ENCODE data around the gene OR2S2. TPM values are rescaled to one million over a fixed set of nuclear protein-coding genes. Genes with fewer than 3 reads are reported as not detected.

The OR2S2 gene
- total RNA-seq, 1 donor from 2014 or later: not detected

DNA sequence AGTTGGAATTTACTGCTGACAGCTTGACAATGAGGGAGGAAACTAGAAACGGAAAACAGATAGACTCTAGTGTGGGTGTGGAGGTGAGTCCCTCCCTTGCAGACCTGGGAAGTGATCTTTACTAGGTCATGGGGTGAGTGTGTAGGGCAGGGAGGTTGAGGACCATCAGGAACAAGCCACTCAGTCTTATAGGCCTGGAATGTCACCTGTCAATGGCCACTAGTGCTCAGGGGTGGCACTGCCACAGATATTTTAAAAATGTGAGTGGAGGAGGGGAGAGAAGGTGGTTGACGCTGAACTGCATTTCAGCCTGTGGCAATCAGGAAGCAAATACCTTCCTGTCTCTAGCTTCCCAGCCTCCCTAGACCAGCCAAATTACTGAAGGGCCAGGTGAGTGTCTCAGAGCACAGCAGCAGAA is 9.0 kb downstream of the OR2S2 start:
- Histone ChIP-seq H3K27ac (no peak overlapping the region), H3K36me3 (no peaks in the 10 kb centered on the region), H4K20me1 (ENCODE audit: low read depth) (no peaks in the 10 kb centered on the region), H3K4me3 (no peak overlapping the region), H2AFZ (replicated peaks) (peak overlapping the region; percentile 15), H3K4me2 (no peak overlapping the region), H3F3A (ENCODE audit: low read depth) (no peaks in the 10 kb centered on the region), H3K4me1 (no peaks in the 10 kb centered on the region), H3K9me3 (ENCODE audit: low read depth) (no peaks in the 10 kb centered on the region), H3K27me3 (peaks cover 64% of the 10 kb centered on the region), H3K9ac (no peak overlapping the region), H3K79me2 (ENCODE audit: low read depth) (no peaks in the 10 kb centered on the region)
- Mint-ChIP-seq H3K27ac (no peak overlapping the region), H3K9me3 (no peaks in the 10 kb centered on the region), H3K36me3 (no peaks in the 10 kb centered on the region), H3K27me3 (ENCODE audit: insufficient read depth, low read depth) (peaks cover 9% of the 10 kb centered on the region), H3K4me1 (no peaks in the 10 kb centered on the region), H3K4me3 (no peak overlapping the region)
- TF ChIP-seq CTCF (IDR thresholded peaks at IDR 0.05) (no peak), EZH2phosphoT487 (IDR thresholded peaks at IDR 0.05) (no peak), EZH2 (IDR thresholded peaks at IDR 0.05) (no peak)
- DNase-seq (ENCODE audit: low spot score): no peak

- H3K4me3 ChIP-seq: no peak overlapping the region
Observed at GRCh38 chr9:35948451-35948850, 9.5 kb downstream of the OR2S2 start.

DNA sequence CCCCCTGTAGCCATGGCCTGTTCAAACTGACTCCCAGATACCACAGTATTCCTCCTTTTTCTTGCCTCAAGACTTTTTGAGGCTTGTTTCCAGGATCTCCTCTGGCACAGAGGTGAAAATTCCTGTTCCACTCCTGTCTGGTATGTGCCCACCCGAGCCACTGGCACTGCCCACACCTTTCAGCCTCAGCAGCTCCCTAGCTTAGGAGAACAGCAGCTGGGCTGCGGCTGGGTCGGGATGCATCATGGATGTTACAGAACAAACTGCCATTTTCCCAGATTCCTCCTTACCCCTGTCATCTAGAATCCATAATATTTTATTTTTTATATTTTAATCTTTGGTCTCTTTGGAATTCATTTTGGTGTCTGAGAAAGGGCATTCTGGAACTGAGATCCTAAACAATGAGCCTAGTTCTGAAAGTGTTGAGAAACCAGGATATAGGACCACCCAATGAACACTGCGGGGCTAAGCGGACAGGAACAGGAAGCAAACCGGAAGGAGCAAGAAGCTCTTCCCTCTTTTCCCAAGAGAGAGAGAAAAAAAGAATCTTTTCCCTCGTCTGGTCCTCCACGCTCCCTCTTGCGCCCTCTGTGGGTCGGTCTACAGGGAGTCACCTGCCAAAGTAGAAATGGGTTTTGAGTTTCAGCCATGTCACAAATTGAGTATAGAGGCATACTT is 12.5 kb downstream of the OR2S2 start:
- Histone ChIP-seq H3K4me2 (peak overlapping the region; percentile 61), H3K27me3 (peaks cover 74% of the 10 kb centered on the region), H3K36me3 (no peaks in the 10 kb centered on the region), H3K4me1 (no peaks in the 10 kb centered on the region), H3K4me3 (peak overlapping the region; percentile 26), H3K27ac (no peak overlapping the region), H3K9me3 (ENCODE audit: low read depth) (no peaks in the 10 kb centered on the region), H3F3A (ENCODE audit: low read depth) (no peaks in the 10 kb centered on the region), H4K20me1 (ENCODE audit: low read depth) (no peaks in the 10 kb centered on the region), H2AFZ (replicated peaks) (peak overlapping the region; percentile 91), H3K79me2 (ENCODE audit: low read depth) (no peaks in the 10 kb centered on the region), H3K9ac (no peak overlapping the region)
- no peak overlapping the region for H3K4me3 Mint-ChIP-seq
- no peaks in the 10 kb centered on the region for H3K4me1 Mint-ChIP-seq
- TF ChIP-seq EZH2phosphoT487 (IDR thresholded peaks at IDR 0.05) (peak; percentile 22), EZH2 (IDR thresholded peaks at IDR 0.05) (no peak), CTCF (IDR thresholded peaks at IDR 0.05) (peak; percentile 84)
- no peak overlapping the region for H3K27ac Mint-ChIP-seq
- peak; percentile 84 for DNase-seq (ENCODE audit: low spot score)
- peaks cover 7% of the 10 kb centered on the region for H3K27me3 Mint-ChIP-seq (ENCODE audit: insufficient read depth, low read depth)
- H3K9me3 Mint-ChIP-seq: no peaks in the 10 kb centered on the region
- no peaks in the 10 kb centered on the region for H3K36me3 Mint-ChIP-seq

More at GRCh38 chr9:35948451-35948850, 9.5 kb downstream of the OR2S2 start:
- Mint-ChIP-seq H3K4me3 (no peak overlapping the region), H3K27ac (no peak overlapping the region), H3K27me3 (ENCODE audit: insufficient read depth, low read depth) (peaks cover 5% of the 10 kb centered on the region), H3K9me3 (no peaks in the 10 kb centered on the region), H3K4me1 (no peaks in the 10 kb centered on the region), H3K36me3 (no peaks in the 10 kb centered on the region)
- no peaks in the 10 kb centered on the region for H3K9me3 ChIP-seq (ENCODE audit: low read depth)
- no peak overlapping the region for H3K9ac ChIP-seq
- TF ChIP-seq CTCF (IDR thresholded peaks at IDR 0.05) (no peak), EZH2phosphoT487 (IDR thresholded peaks at IDR 0.05) (no peak), EZH2 (IDR thresholded peaks at IDR 0.05) (no peak)
- DNase-seq (ENCODE audit: low spot score): no peak
- H3K79me2 ChIP-seq (ENCODE audit: low read depth): no peaks in the 10 kb centered on the region
- no peaks in the 10 kb centered on the region for H3F3A ChIP-seq (ENCODE audit: low read depth)
- no peaks in the 10 kb centered on the region for H3K36me3 ChIP-seq
- no peaks in the 10 kb centered on the region for H3K4me1 ChIP-seq
- H3K27ac ChIP-seq: no peak overlapping the region
- H3K27me3 ChIP-seq: peaks cover 64% of the 10 kb centered on the region
- H3K4me2 ChIP-seq: no peak overlapping the region
- no peaks in the 10 kb centered on the region for H4K20me1 ChIP-seq (ENCODE audit: low read depth)
- no peak overlapping the region for H2AFZ ChIP-seq (replicated peaks)
